COLO668 (cell line): Measurements from ENCODE around the gene DSG2.
"Not testable (repeated sequence)": the region's sequence is repeated elsewhere in the genome, so short reads cannot be mapped to it uniquely, and the experiment has no call there.

Source experiments
- DNase-seq: peaks from one replicate; lab custom pipeline; 2025; ENCODE audit not compliant: unreplicated experiment; lab: John Stamatoyannopoulos, UW

The DSG2 gene

DNA sequence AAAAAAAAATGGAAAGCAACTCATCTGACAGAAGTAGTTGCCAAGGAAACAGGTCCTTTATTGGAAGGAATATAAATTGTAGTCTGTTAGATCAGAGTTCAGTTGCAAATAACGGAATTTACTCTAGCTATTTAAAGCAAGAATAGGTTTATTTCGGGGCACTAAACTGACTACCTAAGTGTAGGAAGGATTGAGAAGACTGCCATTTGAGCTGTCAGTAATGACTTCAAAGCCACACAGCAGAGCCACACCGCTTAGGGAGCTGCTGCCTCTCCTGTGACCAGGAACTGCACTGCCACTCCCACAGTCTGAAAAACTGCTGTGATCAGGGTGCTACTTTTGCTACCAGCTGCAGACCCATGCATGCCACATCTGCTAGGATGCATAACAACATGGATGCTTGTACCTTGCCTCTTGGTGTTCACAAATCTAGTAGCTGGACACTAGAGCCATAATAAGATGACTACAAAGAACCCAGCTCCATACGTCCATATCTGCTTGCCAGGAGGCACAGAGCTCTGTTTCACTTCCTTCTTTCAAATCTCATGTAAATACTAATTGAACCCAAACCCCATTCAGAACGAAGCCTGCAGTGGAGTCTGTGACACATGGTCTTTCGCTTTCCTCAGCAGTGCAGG, 2.2 kb downstream of the DSG2 start:
- DNase-seq, result no peak

DNA sequence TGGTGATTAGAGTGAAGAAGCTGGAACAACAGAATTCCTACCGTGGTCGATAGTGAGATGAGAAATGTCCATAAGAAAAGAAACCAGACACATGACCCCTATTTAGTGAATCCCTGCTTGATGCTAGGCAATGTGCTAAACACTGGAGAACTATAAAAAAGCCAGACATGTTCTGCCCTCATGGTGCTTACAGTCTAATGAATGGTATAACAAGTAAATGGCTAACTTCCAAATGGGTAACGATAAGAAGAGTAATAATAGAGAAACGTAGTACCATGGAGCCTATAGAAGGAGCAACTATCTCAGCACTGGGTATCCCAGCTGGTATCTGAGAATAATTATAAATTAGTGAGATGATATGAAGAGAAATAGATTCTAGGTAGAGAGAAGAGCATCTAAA, 5.0 kb downstream of the DSG2 start:
- no peak for DNase-seq

DNA sequence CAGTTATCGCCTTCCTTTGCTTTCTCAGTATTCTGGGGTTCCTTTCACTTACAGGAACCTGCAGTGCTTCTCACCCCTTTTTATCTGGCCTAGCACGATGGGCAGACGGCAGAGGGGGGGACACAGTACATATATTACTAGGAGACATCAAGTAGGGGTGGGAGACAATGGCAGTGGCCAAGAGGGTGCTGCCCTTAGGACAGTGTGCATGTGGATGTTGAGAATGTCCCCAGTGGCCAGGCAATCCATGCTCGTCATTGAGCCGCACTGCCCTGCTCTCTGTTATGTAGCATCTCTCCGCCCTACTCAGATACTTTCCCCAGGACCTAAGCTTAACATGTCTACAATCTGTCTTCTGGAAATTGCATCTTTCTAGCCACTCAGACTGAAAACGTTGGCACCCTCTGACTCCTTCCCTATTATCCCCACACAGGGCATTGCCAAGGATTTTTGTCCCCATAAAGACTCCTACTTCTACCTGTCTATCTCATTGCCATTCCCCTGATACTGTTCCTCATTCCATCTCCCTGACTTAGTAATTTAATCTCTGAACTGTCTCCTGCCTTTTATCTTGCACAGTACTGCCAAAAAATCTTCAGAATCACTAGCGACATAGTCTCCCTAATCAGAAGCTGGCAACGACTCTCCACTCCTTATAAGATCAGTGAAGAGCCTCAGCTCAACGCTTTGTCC, 6.6 kb downstream of the DSG2 start:
- no peak for DNase-seq

DNA sequence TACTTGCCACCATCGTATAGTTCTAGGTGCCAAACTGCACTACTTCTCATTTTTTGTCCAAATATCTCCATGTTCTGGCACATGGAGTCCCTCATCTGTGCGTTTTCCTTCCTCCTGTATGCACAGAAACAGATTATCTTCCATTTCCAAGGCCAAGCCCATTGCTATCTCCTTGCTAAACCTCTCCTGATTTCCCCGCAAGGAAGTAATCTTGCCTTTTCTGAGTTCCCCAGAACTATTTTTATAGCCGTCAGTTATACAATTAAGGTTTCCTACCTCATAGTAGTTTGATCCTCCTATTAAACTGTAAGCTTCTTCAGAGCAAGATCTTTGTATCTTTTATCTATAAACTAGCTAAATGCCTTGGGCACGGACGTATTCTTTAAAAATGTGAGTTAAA, 7.2 kb downstream of the DSG2 start:
- no peak for DNase-seq

DNA sequence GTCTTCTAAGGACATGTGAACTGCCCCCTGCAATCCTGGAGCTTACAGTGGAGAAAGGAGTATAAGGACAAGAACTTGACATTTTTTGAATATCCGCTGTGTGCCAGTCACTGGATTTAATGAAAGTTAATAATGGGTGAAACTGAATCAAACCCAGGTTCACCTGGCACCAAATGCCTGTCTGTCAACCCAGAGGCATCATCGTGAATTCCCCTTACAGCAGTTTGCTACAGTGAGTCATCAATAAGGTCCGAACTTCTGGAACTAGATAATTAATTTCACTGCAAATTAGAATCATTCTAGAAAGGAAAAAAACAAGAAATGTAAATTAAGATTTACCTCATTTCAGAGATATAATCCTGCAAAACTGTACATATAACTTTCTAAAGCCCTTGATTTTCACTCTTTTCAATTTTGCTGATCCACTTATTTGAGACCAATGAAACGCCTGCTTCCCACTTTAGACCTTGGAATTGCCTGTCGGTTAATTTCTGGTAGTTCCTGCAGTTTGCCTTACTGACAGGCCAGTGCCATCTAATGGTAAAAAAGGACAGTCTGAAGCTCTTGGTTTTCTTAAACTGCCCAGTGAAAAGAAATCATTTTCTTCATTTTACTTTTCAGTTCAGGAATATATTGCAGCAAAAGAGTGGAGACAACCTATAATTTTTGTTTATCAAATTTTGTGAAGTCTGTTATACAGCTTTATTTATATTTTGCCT, 8.2 kb downstream of the DSG2 start:
- DNase-seq, result no peak

DNA sequence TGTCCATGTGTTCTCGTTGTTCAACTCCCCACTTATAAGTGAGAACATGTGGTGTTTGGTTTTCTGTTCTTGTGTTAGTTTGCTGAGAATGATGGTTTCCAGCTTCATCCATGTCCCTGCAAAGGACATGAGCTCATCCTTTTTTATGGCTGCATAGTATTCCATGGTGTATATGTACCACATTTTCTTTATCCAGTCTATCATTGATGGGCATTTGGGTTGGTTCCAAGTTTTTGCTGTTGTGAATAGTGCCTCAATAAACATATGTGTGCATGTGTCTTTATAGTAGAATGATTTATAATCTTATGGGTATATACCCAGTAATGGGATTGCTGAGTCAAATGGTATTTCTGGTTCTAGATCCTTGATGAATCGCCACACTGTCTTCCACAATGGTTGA, 9.1 kb downstream of the DSG2 start:
- not testable (repeated sequence) for DNase-seq

DNA sequence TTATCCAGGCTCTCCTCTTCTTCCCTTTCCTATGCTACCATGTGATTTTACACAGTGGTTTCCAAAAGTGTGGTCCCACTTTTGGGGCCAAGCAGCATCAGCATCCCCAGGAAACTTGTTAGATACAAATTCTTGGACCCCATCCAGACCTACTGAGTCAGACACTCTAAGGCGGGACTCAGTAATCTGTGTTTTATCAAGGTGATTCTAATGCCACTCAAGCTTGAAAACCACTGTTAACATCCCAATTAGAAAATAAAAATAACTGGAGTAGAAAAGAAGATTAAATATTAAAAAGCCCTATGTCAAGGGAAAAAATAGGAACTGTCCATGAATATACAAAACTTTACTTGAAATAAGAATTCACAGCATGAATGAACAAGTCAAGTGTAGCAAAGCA, 10.8 kb downstream of the DSG2 start:
- no peak for DNase-seq

DNA sequence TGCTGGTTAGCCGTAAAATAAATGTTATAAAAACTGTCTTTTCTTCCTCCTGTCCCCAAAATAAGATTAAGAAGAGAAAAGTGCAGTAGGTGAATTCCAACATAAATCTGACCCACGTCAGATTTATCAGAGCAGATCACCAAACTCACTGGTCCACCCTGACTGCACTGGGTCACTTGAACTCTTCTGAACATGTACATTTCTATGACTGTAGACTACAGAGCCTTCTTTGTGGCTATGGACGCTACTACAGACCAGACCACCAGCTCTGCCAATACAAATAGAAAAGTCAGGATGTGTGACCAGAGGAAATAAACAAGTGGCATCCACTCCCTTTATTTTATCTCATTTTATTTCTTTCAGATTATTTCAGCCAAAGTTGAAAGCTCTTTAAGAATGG, 11.6 kb downstream of the DSG2 start:
- no peak for DNase-seq

DNA sequence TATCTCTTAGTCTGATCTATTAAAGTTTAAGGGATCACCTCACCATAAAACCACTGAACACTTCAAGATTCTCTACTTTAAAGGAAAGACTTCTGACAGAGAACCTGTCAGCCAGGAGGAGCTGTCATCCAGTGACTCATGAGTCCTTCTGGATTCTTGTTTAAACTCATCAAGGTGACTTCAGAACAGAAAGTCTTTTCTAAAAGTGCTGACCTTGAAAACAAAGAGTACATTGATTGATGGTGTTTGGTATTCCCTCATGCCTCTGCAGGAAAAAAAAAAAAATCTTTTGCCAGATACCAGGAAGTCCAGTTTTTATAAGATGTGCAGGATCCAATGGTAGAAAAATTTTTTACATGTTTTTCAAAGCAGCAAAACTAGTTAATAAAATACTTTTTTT, 12.3 kb downstream of the DSG2 start:
- DNase-seq, result no peak

DNA sequence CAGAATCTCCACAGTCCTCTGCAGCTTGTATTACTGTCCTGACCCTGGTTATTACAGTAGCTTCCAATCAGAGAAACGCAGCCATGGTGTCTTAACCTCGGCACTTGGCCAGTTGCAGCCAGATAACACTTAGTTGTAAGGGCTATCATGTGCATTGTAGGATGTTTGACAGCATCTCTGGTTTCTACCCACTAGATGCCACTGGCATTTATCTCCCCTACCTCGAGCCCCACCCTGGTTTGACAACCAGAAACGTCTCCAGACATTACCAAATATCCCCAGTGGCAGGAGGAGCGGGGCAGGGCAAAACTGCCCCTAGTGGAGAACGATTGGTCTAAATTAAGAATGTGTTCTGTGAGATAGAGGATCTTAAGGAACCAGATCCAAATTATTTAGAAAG, 13.1 kb downstream of the DSG2 start:
- DNase-seq, result no peak

DNA sequence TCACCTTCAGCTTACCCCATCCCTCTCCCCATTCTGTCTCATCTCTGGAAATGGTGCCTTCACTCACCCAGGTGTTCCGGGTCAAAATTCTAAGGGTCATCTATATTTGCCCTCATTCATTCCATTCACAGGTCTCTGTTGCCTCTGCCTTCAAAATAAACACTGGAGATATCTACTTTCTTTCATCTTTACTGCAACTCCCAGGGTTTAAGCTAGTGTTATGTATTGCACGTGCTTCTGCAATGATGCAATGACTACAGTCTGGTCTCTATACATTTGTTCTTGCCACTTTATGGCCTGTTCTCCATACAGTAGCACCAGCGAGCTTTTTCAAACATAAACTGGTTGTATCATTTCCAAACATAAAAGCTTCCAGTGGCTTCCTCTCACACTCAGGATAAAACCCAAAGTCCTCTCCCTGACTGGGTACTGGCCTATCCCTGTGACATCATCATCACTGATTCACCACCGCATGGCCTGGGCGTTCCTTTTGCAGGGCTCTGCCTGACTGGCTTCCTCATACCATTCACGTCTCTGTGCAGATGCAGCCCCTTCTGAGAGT, 14.3 kb downstream of the DSG2 start:
- DNase-seq, result no peak

DNA sequence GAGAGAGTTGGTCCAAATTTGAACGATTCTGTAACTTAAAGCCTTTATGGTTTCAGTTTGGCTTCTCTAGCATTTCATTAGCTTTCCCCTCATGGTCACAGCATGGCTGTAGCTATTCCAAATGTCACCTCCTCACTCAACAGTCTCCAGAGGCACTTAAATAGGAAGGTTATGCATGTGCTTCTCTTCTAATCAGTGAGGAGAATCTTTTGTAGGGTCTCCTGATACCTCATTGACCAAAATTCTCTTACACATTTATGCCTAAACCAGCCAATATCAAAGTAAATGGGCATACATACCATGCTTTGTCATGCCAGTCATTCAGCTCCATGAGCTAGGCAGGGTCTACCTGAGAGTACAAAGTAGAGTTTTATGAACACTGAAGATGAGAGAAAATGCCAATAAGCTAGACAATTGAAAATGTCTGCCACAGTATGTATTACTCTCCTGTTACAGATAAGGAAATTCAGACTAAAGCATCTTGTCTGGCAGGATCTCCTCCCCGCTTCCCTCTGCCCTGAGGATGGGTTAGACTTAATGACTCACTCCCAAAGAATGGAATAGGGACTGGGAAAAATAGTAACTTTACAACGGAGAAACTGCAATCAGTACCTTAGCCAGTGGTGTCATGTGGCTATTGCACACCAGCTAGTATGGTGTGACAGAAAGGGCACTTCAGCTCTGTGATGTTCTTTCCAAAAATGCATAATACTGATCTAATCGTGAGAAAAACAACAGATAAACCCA, 15.4 kb downstream of the DSG2 start:
- DNase-seq, result no peak

DNA sequence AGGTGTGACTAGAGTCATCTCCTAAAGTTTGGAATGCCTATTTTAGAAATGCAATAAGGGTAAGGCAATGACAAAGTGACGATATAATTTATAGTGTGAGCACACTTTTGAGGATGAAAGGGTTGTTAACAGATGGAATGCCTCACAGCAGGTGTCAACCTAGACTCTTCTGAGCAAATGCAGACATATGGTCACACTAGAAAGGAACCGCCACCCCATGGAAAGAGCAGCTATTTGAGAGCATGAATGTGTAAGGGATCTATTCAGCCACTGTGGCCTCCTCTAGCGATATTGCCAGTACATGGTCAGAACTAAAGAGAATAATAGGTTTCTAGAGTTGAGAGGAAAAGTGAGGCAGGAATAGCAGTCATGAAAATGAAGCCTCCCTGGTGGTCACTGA, 18.5 kb downstream of the DSG2 start:
- no peak for DNase-seq

DNA sequence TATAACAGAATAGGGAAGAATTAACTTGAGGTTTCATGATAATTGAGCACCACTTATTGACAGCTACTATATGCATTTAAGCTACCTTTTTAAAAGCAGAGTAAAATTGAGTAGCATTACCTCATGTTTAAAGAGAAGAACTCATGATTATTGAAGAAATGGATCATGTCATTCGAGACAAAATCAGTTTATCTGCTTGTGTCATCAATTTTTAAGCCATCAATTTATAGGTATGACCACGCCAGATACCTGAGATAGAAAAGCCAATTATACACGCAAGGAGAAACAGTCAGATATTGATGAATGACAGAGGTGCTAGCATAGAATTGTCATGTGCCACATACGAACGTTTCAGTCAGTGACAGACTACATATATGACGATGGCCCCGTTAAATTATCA, 28.4 kb downstream of the DSG2 start:
- DNase-seq, result no peak

DNA sequence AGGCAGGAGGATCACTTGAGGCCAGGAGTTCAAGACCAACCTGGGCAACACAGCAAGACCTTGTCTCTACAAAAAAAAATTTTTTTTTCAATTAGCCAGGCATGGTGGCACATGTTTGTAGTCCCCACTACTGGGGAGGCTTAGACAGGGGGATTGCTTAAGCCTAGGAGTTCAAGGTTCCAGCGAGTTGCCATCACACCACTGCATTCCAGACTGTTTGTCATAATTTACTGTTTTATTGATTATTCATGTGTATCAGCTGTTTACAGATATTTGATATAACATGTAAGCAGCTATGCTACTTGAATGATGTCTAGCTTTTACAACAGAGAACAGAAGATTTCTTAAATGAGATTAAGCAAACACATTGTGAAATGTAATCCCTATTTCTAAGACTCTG, 35.3 kb downstream of the DSG2 start:
- no peak for DNase-seq

DNA sequence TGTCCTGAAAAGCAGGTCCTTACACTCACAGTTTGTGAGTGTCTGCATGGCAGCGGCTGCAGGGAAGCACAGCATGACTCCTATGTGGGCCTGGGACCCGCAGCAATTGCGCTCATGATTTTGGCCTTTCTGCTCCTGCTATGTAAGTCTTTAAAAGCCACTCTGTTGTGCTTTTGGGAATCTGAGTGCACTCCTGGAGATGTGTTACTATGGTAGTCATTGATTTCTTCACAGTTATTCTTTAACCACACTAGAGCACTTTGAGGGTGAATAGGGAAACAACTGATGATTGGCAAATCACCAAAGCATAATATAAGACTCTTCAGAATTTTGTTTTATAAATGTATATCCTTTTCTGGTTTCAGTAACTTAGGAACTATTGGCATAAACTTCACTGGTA, 40.9 kb downstream of the DSG2 start:
- no peak for DNase-seq

DNA sequence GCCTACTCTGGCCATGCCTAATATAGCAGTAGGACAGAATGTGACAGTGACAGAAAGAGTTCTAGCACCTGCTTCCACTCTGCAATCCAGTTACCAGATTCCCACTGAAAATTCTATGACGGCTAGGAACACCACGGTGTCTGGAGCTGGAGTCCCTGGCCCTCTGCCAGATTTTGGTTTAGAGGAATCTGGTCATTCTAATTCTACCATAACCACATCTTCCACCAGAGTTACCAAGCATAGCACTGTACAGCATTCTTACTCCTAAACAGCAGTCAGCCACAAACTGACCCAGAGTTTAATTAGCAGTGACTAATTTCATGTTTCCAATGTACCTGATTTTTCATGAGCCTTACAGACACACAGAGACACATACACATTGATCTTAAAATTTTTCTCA, 48.5 kb downstream of the DSG2 start:
- DNase-seq, result no peak

DNA sequence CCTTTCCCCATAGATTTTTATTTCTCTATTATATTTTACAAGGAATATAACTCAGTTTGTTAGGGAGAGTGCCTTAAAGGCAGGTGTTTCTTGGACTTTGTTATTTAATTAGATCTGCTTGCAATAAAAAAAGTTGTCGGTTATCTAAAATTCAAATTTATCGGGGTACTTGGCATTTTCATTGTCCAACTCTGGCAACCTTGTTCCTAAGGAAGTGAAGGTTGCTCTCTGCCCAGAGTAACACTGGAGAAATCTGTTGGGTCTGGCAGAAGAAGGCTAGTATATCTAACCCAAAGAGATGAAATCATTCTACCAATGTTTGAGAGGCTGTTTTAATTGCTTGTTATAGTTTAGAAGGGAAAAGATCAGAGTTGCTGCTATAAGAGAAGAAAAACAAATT, 50.9 kb downstream of the DSG2 start:
- no peak for DNase-seq

DNA sequence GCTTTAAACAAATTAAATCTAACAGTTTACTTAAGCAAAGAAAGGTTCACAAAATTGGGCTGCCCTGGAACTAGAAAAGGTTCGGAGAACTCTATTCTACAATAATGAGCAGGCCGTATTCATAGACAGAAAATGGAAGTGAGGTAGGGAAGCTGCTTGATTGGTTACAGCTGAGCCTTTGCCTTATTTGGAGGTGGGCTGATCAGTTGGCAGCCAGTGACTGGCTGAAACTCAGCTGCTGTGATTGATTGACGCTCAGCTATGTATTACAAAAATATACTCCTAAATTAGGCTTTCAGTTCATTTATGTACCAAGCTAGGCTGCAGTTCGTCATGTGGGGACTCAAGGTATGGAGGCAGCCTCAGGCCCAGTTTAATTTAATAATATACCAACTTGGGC, 51.4 kb downstream of the DSG2 start:
- no peak for DNase-seq

DNA sequence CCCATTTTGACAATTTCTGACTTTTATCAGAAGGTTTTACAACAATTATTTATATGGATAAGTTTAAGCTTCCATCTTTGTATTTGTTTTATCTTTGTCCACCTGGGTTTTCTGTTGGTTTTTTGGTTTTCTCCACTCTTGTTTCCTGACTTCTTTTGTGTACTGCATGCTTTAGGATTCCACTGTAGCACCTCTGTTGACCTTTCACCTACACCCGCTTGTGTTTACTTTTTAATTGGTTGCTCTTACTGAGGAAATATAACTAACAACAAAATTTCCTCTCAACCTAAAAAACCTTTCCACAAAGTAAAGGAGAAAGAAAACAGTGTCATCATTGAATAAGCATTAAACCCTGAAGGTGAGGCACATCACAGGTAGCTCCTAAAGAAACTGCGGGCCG, 53.9 kb downstream of the DSG2 start:
- no peak for DNase-seq

DNA sequence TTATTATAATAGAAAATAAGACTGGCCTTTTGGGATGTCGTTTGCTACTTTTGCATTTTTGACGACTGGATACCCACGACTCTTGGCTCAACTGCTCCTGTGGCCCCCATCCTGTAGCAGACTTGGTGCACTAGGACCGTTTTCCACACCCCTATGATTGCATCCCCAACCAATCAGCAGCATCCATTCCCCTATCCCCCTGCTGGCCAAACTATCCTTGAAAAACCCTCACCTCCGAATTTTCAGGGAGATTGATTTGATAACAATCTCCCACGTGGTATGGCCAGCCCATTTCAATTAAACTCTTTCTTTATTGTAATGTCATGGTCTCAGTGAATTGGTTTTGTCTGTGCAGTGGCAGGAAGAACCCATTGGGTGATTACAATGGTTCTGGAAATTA, 55.8 kb downstream of the DSG2 start:
- DNase-seq, result no peak

DNA sequence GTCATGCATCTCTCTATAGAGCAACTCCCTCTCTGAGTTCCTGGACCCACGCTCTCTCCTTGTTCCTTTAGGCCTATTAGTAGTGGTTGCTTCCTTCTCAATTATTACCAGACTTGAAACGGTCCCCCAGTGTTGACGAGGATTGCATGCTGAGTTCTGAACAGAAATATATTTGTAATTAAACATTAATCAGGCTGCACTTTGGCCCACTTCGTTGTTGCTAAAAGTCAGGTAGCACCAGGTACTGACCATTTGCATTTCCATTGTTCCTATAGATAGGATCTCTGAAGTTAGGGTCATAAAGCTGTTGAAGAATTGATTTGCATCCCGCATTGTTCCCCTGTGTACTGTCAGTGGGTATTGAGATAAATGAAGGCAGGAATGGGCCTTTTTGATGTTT, 56.8 kb downstream of the DSG2 start:
- no peak for DNase-seq
